HFFc6 (cell line): ENCODE results near the gene LAMA5. TPM values are rescaled to one million over a fixed set of nuclear protein-coding genes. Genes with fewer than 3 reads are reported as not detected.

ENCODE experiments used
- DNase-seq: peaks from one replicate; pipeline ENCODE4 v3.0.0-alpha.2; 2018
- H3K27ac Mint-ChIP-seq: 2 replicates; pipeline ENCODE4 v1.8.0; 2020; ENCODE audit warnings: mild to moderate bottlenecking, mixed read lengths
- H3K27me3 Mint-ChIP-seq: 2 replicates; pipeline ENCODE4 v1.8.0; 2021; ENCODE audit warnings: mild to moderate bottlenecking, moderate library complexity, mixed read lengths; ENCODE audit not compliant: insufficient read depth
- H3K36me3 Mint-ChIP-seq: 2 replicates; pipeline ENCODE4 v1.8.0; 2021; ENCODE audit warnings: low read depth, mixed read lengths
- H3K4me1 Mint-ChIP-seq: 2 replicates; pipeline ENCODE4 v1.8.0; 2020; ENCODE audit warnings: low read depth, mixed read lengths
- H3K4me3 Mint-ChIP-seq: 2 replicates; pipeline ENCODE4 v1.8.0; 2020; ENCODE audit warnings: mild to moderate bottlenecking, moderate library complexity, mixed read lengths
- H3K9me3 Mint-ChIP-seq: 2 replicates; pipeline ENCODE4 v1.8.0; 2020; ENCODE audit warnings: mild to moderate bottlenecking, mixed read lengths
- CTCF ChIP-seq: fragments of 200-600 bp; sonication (generic); IDR thresholded peaks from 2 replicates; pipeline ENCODE4 v1.5.0; 2021; ENCODE audit warnings: antibody characterized with exemption, mild to moderate bottlenecking
- total RNA-seq, 6 experiments: library from RNA; stranded (reverse); fragmentation: NEBNext Ultra II Directional; extraction: Animal tissue kit (Norgen Biotek cat#: 25700); gene quantifications; 2 replicates in 1 of 6; 3 replicates in 5 of 6; pipeline ENCODE4 v1.2.3, GENCODE V29; 2021

The LAMA5 gene
- total RNA-seq, 6 experiments from 2014 or later = 1.2 to 2.4 (median 1.5) TPM

- no peak overlapping the region for H3K27ac Mint-ChIP-seq
- TF ChIP-seq CTCF = no peak
- H3K4me1 Mint-ChIP-seq = no peaks in the 10 kb centered on the region
- H3K27me3 Mint-ChIP-seq = no peaks in the 10 kb centered on the region
- peaks cover 16% of the 10 kb centered on the region; the same call in 1 of the 2 replicates for H3K36me3 Mint-ChIP-seq
- no peak for DNase-seq
- no peak overlapping the region for H3K4me3 Mint-ChIP-seq
- no peaks in the 10 kb centered on the region for H3K9me3 Mint-ChIP-seq
Measured at GRCh38 chr20:62277253-62277652, 89.9 kb downstream of the LAMA5 start.

GRCh38 chr20:62276439-62276838 lies 90.7 kb downstream of the LAMA5 start:
- H3K9me3 Mint-ChIP-seq = no peaks in the 10 kb centered on the region
- H3K4me1 Mint-ChIP-seq = no peaks in the 10 kb centered on the region
- DNase-seq = no peak
- H3K36me3 Mint-ChIP-seq = peaks cover 9% of the 10 kb centered on the region; the same call in 1 of the 2 replicates
- H3K27me3 Mint-ChIP-seq = no peaks in the 10 kb centered on the region
- no peak overlapping the region for H3K27ac Mint-ChIP-seq
- no peak for TF ChIP-seq CTCF
- H3K4me3 Mint-ChIP-seq = no peak overlapping the region

GRCh38 chr20:62275219-62275618 lies 91.9 kb downstream of the LAMA5 start:
- no peak for TF ChIP-seq CTCF
- DNase-seq = no peak
- Mint-ChIP-seq H3K27ac (no peak overlapping the region), H3K27me3 (no peaks in the 10 kb centered on the region), H3K4me3 (no peak overlapping the region), H3K36me3 (peaks cover 9% of the 10 kb centered on the region; the same call in 1 of the 2 replicates), H3K4me1 (no peaks in the 10 kb centered on the region), H3K9me3 (no peaks in the 10 kb centered on the region)

GRCh38 chr20:62274332-62274950 lies 92.7 kb downstream of the LAMA5 start:
- H3K9me3 Mint-ChIP-seq = no peaks in the 10 kb centered on the region
- peaks cover 9% of the 10 kb centered on the region; the same call in 1 of the 2 replicates for H3K36me3 Mint-ChIP-seq
- no peak overlapping the region for H3K4me3 Mint-ChIP-seq
- no peak for DNase-seq
- H3K4me1 Mint-ChIP-seq = no peaks in the 10 kb centered on the region
- TF ChIP-seq CTCF = no peak
- H3K27me3 Mint-ChIP-seq = no peaks in the 10 kb centered on the region
- no peak overlapping the region for H3K27ac Mint-ChIP-seq

GRCh38 chr20:62273416-62273815 lies 93.7 kb downstream of the LAMA5 start:
- Mint-ChIP-seq H3K27ac (no peak overlapping the region), H3K9me3 (no peaks in the 10 kb centered on the region), H3K36me3 (peaks cover 9% of the 10 kb centered on the region; the same call in 1 of the 2 replicates), H3K4me1 (no peaks in the 10 kb centered on the region), H3K4me3 (no peak overlapping the region), H3K27me3 (no peaks in the 10 kb centered on the region; the same call in 1 of the 2 replicates)
- no peak for DNase-seq
- TF ChIP-seq CTCF = no peak
